ENCODE data around the gene CCL21. TPM values are rescaled to one million over a fixed set of nuclear protein-coding genes. Genes with fewer than 3 reads are reported as not detected.
"Not testable (repeated sequence)": the region's sequence is repeated elsewhere in the genome, so short reads cannot be mapped to it uniquely, and the experiment has no call there.

The CCL21 gene
- total RNA-seq, 1 donor from 2014 or later, result not detected

- no peaks in the 10 kb centered on the region for H3K27me3 Mint-ChIP-seq
Observed at GRCh38 chr9:34742710-34743109, 32.8 kb upstream of the CCL21 start.

GRCh38 chr9:34741628-34742027 lies 31.7 kb upstream of the CCL21 start:
- Mint-ChIP-seq H3K9me3 (ENCODE audit: low read depth) (peaks cover 3% of the 10 kb centered on the region), H3K27me3 (peaks cover 4% of the 10 kb centered on the region), H3K27ac (no peak overlapping the region), H3K4me1 (ENCODE audit: low read depth) (no peaks in the 10 kb centered on the region), H3K4me3 (ENCODE audit: low read depth) (no peak overlapping the region), H3K36me3 (ENCODE audit: insufficient read depth) (no peaks in the 10 kb centered on the region)
- no peak for DNase-seq (ENCODE audit: low spot score, unreplicated experiment)
- TF ChIP-seq CTCF (IDR thresholded peaks at IDR 0.05; ENCODE audit: unreplicated experiment), result no peak

More at GRCh38 chr9:34742710-34743109, 32.8 kb upstream of the CCL21 start:
- H3K4me3 Mint-ChIP-seq (ENCODE audit: low read depth), result no peak overlapping the region
- peaks cover 6% of the 10 kb centered on the region for H3K9me3 Mint-ChIP-seq (ENCODE audit: low read depth)
- H3K4me1 Mint-ChIP-seq (ENCODE audit: low read depth), result no peaks in the 10 kb centered on the region
- no peaks in the 10 kb centered on the region for H3K36me3 Mint-ChIP-seq (ENCODE audit: insufficient read depth)
- DNase-seq (ENCODE audit: low spot score, unreplicated experiment), result no peak
- no peak for TF ChIP-seq CTCF (IDR thresholded peaks at IDR 0.05; ENCODE audit: unreplicated experiment)
- no peak overlapping the region for H3K27ac Mint-ChIP-seq

- H3K4me3 Mint-ChIP-seq (ENCODE audit: low read depth); H3K27me3 Mint-ChIP-seq; DNase-seq (ENCODE audit: low spot score, unreplicated experiment); H3K36me3 Mint-ChIP-seq (ENCODE audit: insufficient read depth); H3K9me3 Mint-ChIP-seq (ENCODE audit: low read depth); H3K27ac Mint-ChIP-seq; H3K4me1 Mint-ChIP-seq (ENCODE audit: low read depth): not testable (repeated sequence)
Observed at GRCh38 chr9:34740176-34740575, 30.2 kb upstream of the CCL21 start.

- no peak for DNase-seq (ENCODE audit: low spot score, unreplicated experiment)
- H3K27ac Mint-ChIP-seq, result no peak overlapping the region
- no peaks in the 10 kb centered on the region for H3K4me1 Mint-ChIP-seq (ENCODE audit: low read depth)
- H3K4me3 Mint-ChIP-seq (ENCODE audit: low read depth), result no peak overlapping the region
- peaks cover 6% of the 10 kb centered on the region for H3K27me3 Mint-ChIP-seq
- no peaks in the 10 kb centered on the region for H3K36me3 Mint-ChIP-seq (ENCODE audit: insufficient read depth)
- TF ChIP-seq CTCF (IDR thresholded peaks at IDR 0.05; ENCODE audit: unreplicated experiment), result no peak
- peaks cover 3% of the 10 kb centered on the region for H3K9me3 Mint-ChIP-seq (ENCODE audit: low read depth)
Observed at GRCh38 chr9:34737677-34738260, 27.8 kb upstream of the CCL21 start.

GRCh38 chr9:34734720-34735119 lies 24.8 kb upstream of the CCL21 start:
- H3K4me3 Mint-ChIP-seq (ENCODE audit: low read depth), result no peak overlapping the region
- H3K27ac Mint-ChIP-seq, result no peak overlapping the region
- TF ChIP-seq CTCF (IDR thresholded peaks at IDR 0.05; ENCODE audit: unreplicated experiment), result no peak
- peaks cover 6% of the 10 kb centered on the region for H3K27me3 Mint-ChIP-seq
- H3K4me1 Mint-ChIP-seq (ENCODE audit: low read depth), result no peaks in the 10 kb centered on the region
- no peak for DNase-seq (ENCODE audit: low spot score, unreplicated experiment)
- no peaks in the 10 kb centered on the region for H3K36me3 Mint-ChIP-seq (ENCODE audit: insufficient read depth)
- peaks cover 3% of the 10 kb centered on the region for H3K9me3 Mint-ChIP-seq (ENCODE audit: low read depth)

GRCh38 chr9:34732886-34733285 lies 22.9 kb upstream of the CCL21 start:
- TF ChIP-seq CTCF (IDR thresholded peaks at IDR 0.05; ENCODE audit: unreplicated experiment), result no peak
- Mint-ChIP-seq H3K27ac (no peak overlapping the region), H3K4me3 (ENCODE audit: low read depth) (no peak overlapping the region)

More at GRCh38 chr9:34732886-34733285, 22.9 kb upstream of the CCL21 start:
- H3K27me3 Mint-ChIP-seq, result peaks cover 6% of the 10 kb centered on the region
- H3K4me1 Mint-ChIP-seq (ENCODE audit: low read depth), result no peaks in the 10 kb centered on the region
- no peaks in the 10 kb centered on the region for H3K9me3 Mint-ChIP-seq (ENCODE audit: low read depth)
- no peaks in the 10 kb centered on the region for H3K36me3 Mint-ChIP-seq (ENCODE audit: insufficient read depth)
- DNase-seq (ENCODE audit: low spot score, unreplicated experiment), result no peak
